Panc1 (cell line): ENCODE data around the gene PNRC2.

ENCODE experiments used
- CTCF ChIP-seq: fragments of 450-650 bp; IDR thresholded peaks from 2 replicates; pipeline ENCODE4 v1.5.1; 2017; ENCODE audit warnings: mild to moderate bottlenecking
- POLR2AphosphoS5 ChIP-seq: IDR thresholded peaks from 2 replicates; pipeline ENCODE4 v1.6.1; 2012; ENCODE audit warnings: mild to moderate bottlenecking, low read depth, low read length, moderate library complexity
- REST ChIP-seq, 2 experiments: IDR thresholded peaks; 2 replicates each; pipeline ENCODE4 v1.6.1; 2011 to 2012; ENCODE audit warnings: low read depth in 2 of 2, control low read depth in 1 of 2, low read length in 1 of 2, mild to moderate bottlenecking in 1 of 2, moderate library complexity in 1 of 2; ENCODE audit not compliant: insufficient read depth in 1 of 2
- SIN3A ChIP-seq: IDR thresholded peaks from 2 replicates; pipeline ENCODE4 v1.6.1; 2012; ENCODE audit warnings: low read depth, mild to moderate bottlenecking, low read length, moderate library complexity, borderline replicate concordance; ENCODE audit not compliant: insufficient read depth
- TCF7L2 ChIP-seq: IDR thresholded peaks from 2 replicates; pipeline ENCODE4 v1.6.1; 2011; ENCODE audit warnings: mild to moderate bottlenecking, low read depth, low read length, inconsistent platforms

- TF ChIP-seq CTCF, result peak; percentile 85
- no peak for TF ChIP-seq TCF7L2
- TF ChIP-seq POLR2AphosphoS5, result no peak
- no peak for TF ChIP-seq REST (IDR thresholded peaks at IDR 0.05; ENCODE audit: insufficient read depth in 1 of 2, low read depth in 2 of 2, low read length in 1 of 2)
- no peak for TF ChIP-seq SIN3A
These were observed 43.2 kb upstream of the PNRC2 start for GRCh38 chr1:23916209-23917131.
